HEK293 (cell line): ENCODE measurements around the gene CYP2A13.

ENCODE experiments used
- CTCF ChIA-PET: fragments of 350-600 bp; formaldehyde crosslinking; extraction: SDS; loops from one replicate; lab custom pipeline; 2021; ENCODE audit warnings: antibody characterized with exemption; lab: Yijun Ruan, JAX
- POLR2A ChIA-PET: fragments of 300-600 bp; formaldehyde crosslinking; extraction: SDS; loops from one replicate; lab custom pipeline; 2020; ENCODE audit warnings: antibody characterized with exemption, inconsistent platforms; lab: Yijun Ruan, JAX
- H3K27ac ChIP-seq: fragments of 200-500 bp; sonication (Bioruptor generic); 2 replicates; pipeline ENCODE4 v1.5.1; 2014; ENCODE audit warnings: low read depth, low read length, control low read depth, inconsistent platforms; ENCODE audit errors: extremely low read depth
- H3K36me3 ChIP-seq, 2 experiments: fragments of 200-500 bp in 1 of 2; sonication (Bioruptor generic) in 1 of 2; 1 replicate in 1 of 2; 2 replicates in 1 of 2; pipeline ENCODE4 v1.5.1; 2014 to 2017; ENCODE audit warnings: inconsistent platforms in 2 of 2, low read length in 2 of 2; ENCODE audit not compliant: control insufficient read depth in 2 of 2, insufficient read depth in 1 of 2
- H3K4me1 ChIP-seq: fragments of 200-500 bp; sonication (Bioruptor generic); 2 replicates; pipeline ENCODE4 v1.5.1; 2014; ENCODE audit warnings: mild to moderate bottlenecking, low read length, inconsistent platforms; ENCODE audit not compliant: control insufficient read depth, insufficient read depth
- H3K4me3 ChIP-seq: 2 replicates; pipeline ENCODE4 v1.5.1; 2011; ENCODE audit warnings: low read depth, mild to moderate bottlenecking, control low read depth, low read length, moderate library complexity
- H3K9me3 ChIP-seq: fragments of 200-500 bp; sonication (Bioruptor generic); 2 replicates; pipeline ENCODE4 v1.5.1; 2014; ENCODE audit warnings: low read depth, low read length, inconsistent platforms; ENCODE audit not compliant: control insufficient read depth, insufficient read depth
- BCL6B ChIP-seq: fragments of 450-650 bp; formaldehyde crosslinking; IDR thresholded peaks from 2 replicates; pipeline ENCODE4 v1.5.1; 2017; ENCODE audit warnings: missing biosample characterization, missing genetic modification characterization
- GLIS1 ChIP-seq: fragments of 450-650 bp; formaldehyde crosslinking; IDR thresholded peaks from 2 replicates; pipeline ENCODE4 v1.5.1; 2016; ENCODE audit warnings: missing biosample characterization, missing genetic modification characterization
- KLF7 ChIP-seq: fragments of 450-650 bp; formaldehyde crosslinking; IDR thresholded peaks from 2 replicates; pipeline ENCODE4 v1.5.1; 2016; ENCODE audit warnings: missing biosample characterization, missing genetic modification characterization, borderline replicate concordance
- MEIS1 ChIP-seq: sonication (generic); formaldehyde crosslinking; IDR thresholded peaks from 2 replicates; pipeline ENCODE4 v1.8.1; 2022; ENCODE audit warnings: missing genetic modification reagents, mild to moderate bottlenecking, borderline replicate concordance
- PBX3 ChIP-seq: sonication (generic); formaldehyde crosslinking; IDR thresholded peaks from 2 replicates; pipeline ENCODE4 v1.8.1; 2022; ENCODE audit warnings: mild to moderate bottlenecking, moderate library complexity, missing genetic modification reagents
- SALL2 ChIP-seq: fragments of 450-650 bp; formaldehyde crosslinking; IDR thresholded peaks from 2 replicates; pipeline ENCODE4 v1.5.0; 2017; ENCODE audit warnings: missing biosample characterization, mild to moderate bottlenecking, missing genetic modification characterization, borderline replicate concordance
- YY1 ChIP-seq: fragments of 450-650 bp; formaldehyde crosslinking; IDR thresholded peaks from 2 replicates; pipeline ENCODE4 v1.5.1; 2018; ENCODE audit warnings: missing biosample characterization, missing genetic modification characterization
- ZFHX2 ChIP-seq: fragments of 450-650 bp; formaldehyde crosslinking; conservative IDR thresholded peaks from 2 replicates; pipeline ENCODE4 v1.5.1; 2016; ENCODE audit warnings: missing biosample characterization, missing genetic modification characterization
- ZNF132 ChIP-seq: fragments of 450-650 bp; formaldehyde crosslinking; IDR thresholded peaks from 2 replicates; pipeline ENCODE4 v1.5.1; 2017; ENCODE audit warnings: missing biosample characterization, missing genetic modification characterization, borderline replicate concordance
- ZNF138 ChIP-seq: fragments of 450-650 bp; formaldehyde crosslinking; IDR thresholded peaks from 2 replicates; pipeline ENCODE4 v1.5.1; 2016; ENCODE audit warnings: missing biosample characterization, missing genetic modification characterization, borderline replicate concordance
- ZNF157 ChIP-seq: fragments of 450-650 bp; formaldehyde crosslinking; IDR thresholded peaks from 2 replicates; pipeline ENCODE4 v1.5.1; 2016; ENCODE audit warnings: missing biosample characterization, missing genetic modification characterization
- ZNF202 ChIP-seq: fragments of 450-650 bp; formaldehyde crosslinking; IDR thresholded peaks from 2 replicates; pipeline ENCODE4 v1.5.1; 2016; ENCODE audit warnings: missing biosample characterization, missing genetic modification characterization, borderline replicate concordance
- ZNF214 ChIP-seq: fragments of 450-650 bp; formaldehyde crosslinking; IDR thresholded peaks from 2 replicates; pipeline ENCODE4 v1.5.1; 2017; ENCODE audit warnings: missing biosample characterization, mild to moderate bottlenecking, missing genetic modification characterization, borderline replicate concordance
- ZNF23 ChIP-seq: fragments of 450-650 bp; formaldehyde crosslinking; IDR thresholded peaks from 2 replicates; pipeline ENCODE4 v1.5.1; 2016; ENCODE audit warnings: missing biosample characterization, missing genetic modification characterization, borderline replicate concordance
- ZNF239 ChIP-seq: fragments of 450-650 bp; formaldehyde crosslinking; IDR thresholded peaks from 2 replicates; pipeline ENCODE4 v1.5.1; 2016; ENCODE audit warnings: missing biosample characterization, missing genetic modification characterization
- ZNF449 ChIP-seq: fragments of 450-650 bp; formaldehyde crosslinking; IDR thresholded peaks from 2 replicates; pipeline ENCODE4 v1.5.1; 2017; ENCODE audit warnings: missing biosample characterization, mild to moderate bottlenecking, missing genetic modification characterization, moderate library complexity
- ZNF488 ChIP-seq: fragments of 450-650 bp; formaldehyde crosslinking; IDR thresholded peaks from 2 replicates; pipeline ENCODE4 v1.5.1; 2016; ENCODE audit warnings: missing biosample characterization, missing genetic modification characterization
- ZNF548 ChIP-seq: fragments of 450-650 bp; formaldehyde crosslinking; IDR thresholded peaks from 2 replicates; pipeline ENCODE4 v1.5.1; 2016; ENCODE audit warnings: missing biosample characterization, missing genetic modification characterization
- ZNF645 ChIP-seq: fragments of 450-650 bp; formaldehyde crosslinking; IDR thresholded peaks from 2 replicates; pipeline ENCODE4; 2016; ENCODE audit warnings: missing biosample characterization, missing genetic modification characterization
- ZNF654 ChIP-seq: fragments of 450-650 bp; formaldehyde crosslinking; IDR thresholded peaks from 2 replicates; pipeline ENCODE4 v1.5.1; 2016; ENCODE audit warnings: low read depth, missing biosample characterization, missing genetic modification characterization
- ZNF707 ChIP-seq: fragments of 450-650 bp; formaldehyde crosslinking; IDR thresholded peaks from 2 replicates; pipeline ENCODE4 v1.5.1; 2016; ENCODE audit warnings: missing biosample characterization, missing genetic modification characterization
- ZNF791 ChIP-seq: fragments of 450-650 bp; formaldehyde crosslinking; IDR thresholded peaks from 2 replicates; pipeline ENCODE4 v1.5.1; 2016; ENCODE audit warnings: missing biosample characterization, missing genetic modification characterization
- ZNF830 ChIP-seq: fragments of 450-650 bp; IDR thresholded peaks from 2 replicates; pipeline ENCODE4 v1.5.0; 2018; ENCODE audit warnings: missing biosample characterization, missing genetic modification characterization, low read depth, mild to moderate bottlenecking, moderate library complexity
- ZXDB ChIP-seq: fragments of 450-650 bp; formaldehyde crosslinking; IDR thresholded peaks from 2 replicates; pipeline ENCODE4 v1.5.1; 2016; ENCODE audit warnings: missing biosample characterization, missing genetic modification characterization

CYP2A13 gene

GRCh38 chr19:41089959-41090358 lies 1.7 kb downstream of the CYP2A13 start:
- no peak overlapping the region for H3K27ac ChIP-seq
- TF ChIP-seq GLIS1 (tag by site-specific recombination) (0 out of 2 replicates have a peak, but pooled peaks have one; percentile 16), BCL6B (tag by site-specific recombination) (no peak), ZFHX2 (tag by site-specific recombination) (peak; percentile 30; the same call in 1 of the 2 replicates)
- no peaks in the 10 kb centered on the region for H3K4me1 ChIP-seq
- no peak overlapping the region for H3K4me3 ChIP-seq
- H3K9me3 ChIP-seq, result no peaks in the 10 kb centered on the region
- H3K36me3 ChIP-seq, result no peaks in the 10 kb centered on the region
- ChIA-PET CTCF (interaction anchor here (0.6 kb wide), 1 partner anchor 74 kb away, joined by 3 read pairs; no protein-coding TSS in a partner anchor), POLR2A (no interaction called here)

- TF ChIP-seq ZNF214, result no peak
- no peak for TF ChIP-seq ZNF654 (tag by site-specific recombination)
- TF ChIP-seq ZNF239 (tag by site-specific recombination), result no peak
- no peak for TF ChIP-seq YY1 (tag by site-specific recombination)
- no peak for TF ChIP-seq PBX3
- Histone ChIP-seq H3K9me3 (no peaks in the 10 kb centered on the region), H3K36me3 (no peaks in the 10 kb centered on the region), H3K4me1 (no peaks in the 10 kb centered on the region), H3K4me3 (no peak overlapping the region), H3K27ac (no peak overlapping the region)
- ChIA-PET CTCF (interaction anchor here (0.6 to 1.9 kb wide), 3 partner anchors 31 to 355 kb away, joined by 3 to 4 read pairs (median 4); no protein-coding TSS in a partner anchor), POLR2A (no interaction called here)
Observed at GRCh38 chr19:41095703-41096102, 7.5 kb downstream of the CYP2A13 start.

- Histone ChIP-seq H3K9me3 (no peaks in the 10 kb centered on the region), H3K4me1 (no peaks in the 10 kb centered on the region), H3K27ac (no peak overlapping the region), H3K4me3 (no peak overlapping the region), H3K36me3 (no peaks in the 10 kb centered on the region)
- CTCF ChIA-PET, result interaction anchor here (0.6 to 1.9 kb wide), 3 partner anchors 31 to 354 kb away, joined by 3 to 4 read pairs (median 4); no protein-coding TSS in a partner anchor
- POLR2A ChIA-PET, result no interaction called here
- no peak for TF ChIP-seq ZNF202 (tag by site-specific recombination)
- TF ChIP-seq SALL2 (tag by site-specific recombination), result no peak
- no peak for TF ChIP-seq ZNF138 (tag by site-specific recombination)
- TF ChIP-seq ZNF707 (tag by site-specific recombination), result no peak
- TF ChIP-seq ZNF449, result no peak
- TF ChIP-seq ZNF488 (tag by site-specific recombination), result no peak
- TF ChIP-seq ZNF548 (tag by site-specific recombination), result no peak
- no peak for TF ChIP-seq MEIS1 (CRISPR knock-in tag)
- TF ChIP-seq ZNF23, result no peak
- no peak for TF ChIP-seq ZNF791 (tag by site-specific recombination)
- TF ChIP-seq ZNF645 (tag by site-specific recombination), result no peak
- TF ChIP-seq ZXDB (tag by site-specific recombination), result no peak
- TF ChIP-seq ZNF830, result no peak
- no peak for TF ChIP-seq KLF7
- TF ChIP-seq ZNF157, result no peak
- no peak for TF ChIP-seq ZNF132
Observed at GRCh38 chr19:41096353-41096752, 8.1 kb downstream of the CYP2A13 start.
